Embryonic facial prominence (tissue), 1 donor: ENCODE measurements around the gene VPS37C.

ENCODE experiments used
- DNase-seq: peaks from one replicate; pipeline ENCODE4 v3.0.0-alpha.2; 2016; ENCODE audit errors: extremely low spot score

Gene VPS37C

DNA sequence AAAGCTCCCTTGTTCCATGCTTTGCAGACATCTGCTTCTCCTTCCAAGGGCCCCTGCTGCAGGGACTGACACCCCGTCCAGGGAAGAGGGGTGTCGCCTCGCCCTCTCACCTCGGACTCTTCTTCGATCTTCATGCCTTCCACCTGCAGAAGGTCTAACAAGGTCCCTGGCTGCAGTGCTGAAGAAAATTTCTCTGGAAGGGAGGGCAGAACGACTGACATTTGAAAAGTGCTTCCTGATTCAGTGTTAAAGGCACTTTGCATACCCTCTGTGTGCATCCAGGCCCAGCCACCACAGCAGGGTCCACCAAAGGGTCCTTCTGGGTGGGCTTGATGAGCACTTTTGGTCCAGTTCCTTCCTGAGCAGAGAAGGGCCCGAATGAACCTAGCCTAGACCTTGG lies 28.1 kb downstream of the VPS37C start:
- DNase-seq: no peak

DNA sequence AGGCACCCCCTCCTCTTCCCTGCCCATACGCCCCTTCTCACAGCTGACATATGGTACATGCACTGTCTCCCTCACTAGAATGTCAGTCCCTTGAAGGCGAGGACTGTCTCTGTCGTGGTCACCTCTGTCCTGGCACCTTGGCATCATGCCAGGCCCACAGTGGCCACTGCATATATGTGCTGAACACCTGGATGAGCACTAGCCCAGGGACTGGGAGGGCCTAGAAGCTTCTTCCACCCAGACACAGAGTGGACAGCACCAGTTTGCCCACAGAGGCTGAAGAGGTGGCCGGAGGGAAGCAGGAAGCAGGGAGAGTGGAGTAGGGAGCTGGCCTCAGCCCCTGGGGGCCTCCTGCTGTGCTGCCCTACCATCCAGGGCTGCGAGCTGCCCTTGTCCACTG lies 28.6 kb downstream of the VPS37C start:
- DNase-seq: no peak

- DNase-seq: no peak
These were observed 29.1 kb downstream of the VPS37C start for GRCh38 chr11:61131998-61132555.

DNA sequence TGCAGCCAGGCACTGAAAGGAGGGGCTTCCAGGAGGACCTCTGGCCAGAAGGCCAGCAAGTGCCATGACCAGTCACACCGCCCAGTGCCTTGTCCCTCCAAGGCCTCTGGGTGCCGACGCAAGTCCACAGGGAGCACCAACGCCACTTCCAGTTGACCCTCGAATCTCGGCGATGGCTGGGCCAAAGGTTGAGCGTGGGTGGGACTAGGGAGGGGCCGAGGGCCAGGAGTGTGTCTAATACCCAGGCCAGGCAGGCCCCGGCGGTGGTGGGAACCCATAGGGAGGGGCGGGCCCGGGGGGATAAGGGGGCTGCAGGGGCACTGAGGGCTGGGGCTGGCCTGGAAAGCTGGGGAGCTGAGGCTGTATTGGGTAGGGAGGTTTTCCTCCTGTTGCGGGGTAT lies 29.6 kb downstream of the VPS37C start:
- no peak for DNase-seq

GRCh38 chr11:61131186-61131585 lies 30.0 kb downstream of the VPS37C start:
- no peak for DNase-seq

DNA sequence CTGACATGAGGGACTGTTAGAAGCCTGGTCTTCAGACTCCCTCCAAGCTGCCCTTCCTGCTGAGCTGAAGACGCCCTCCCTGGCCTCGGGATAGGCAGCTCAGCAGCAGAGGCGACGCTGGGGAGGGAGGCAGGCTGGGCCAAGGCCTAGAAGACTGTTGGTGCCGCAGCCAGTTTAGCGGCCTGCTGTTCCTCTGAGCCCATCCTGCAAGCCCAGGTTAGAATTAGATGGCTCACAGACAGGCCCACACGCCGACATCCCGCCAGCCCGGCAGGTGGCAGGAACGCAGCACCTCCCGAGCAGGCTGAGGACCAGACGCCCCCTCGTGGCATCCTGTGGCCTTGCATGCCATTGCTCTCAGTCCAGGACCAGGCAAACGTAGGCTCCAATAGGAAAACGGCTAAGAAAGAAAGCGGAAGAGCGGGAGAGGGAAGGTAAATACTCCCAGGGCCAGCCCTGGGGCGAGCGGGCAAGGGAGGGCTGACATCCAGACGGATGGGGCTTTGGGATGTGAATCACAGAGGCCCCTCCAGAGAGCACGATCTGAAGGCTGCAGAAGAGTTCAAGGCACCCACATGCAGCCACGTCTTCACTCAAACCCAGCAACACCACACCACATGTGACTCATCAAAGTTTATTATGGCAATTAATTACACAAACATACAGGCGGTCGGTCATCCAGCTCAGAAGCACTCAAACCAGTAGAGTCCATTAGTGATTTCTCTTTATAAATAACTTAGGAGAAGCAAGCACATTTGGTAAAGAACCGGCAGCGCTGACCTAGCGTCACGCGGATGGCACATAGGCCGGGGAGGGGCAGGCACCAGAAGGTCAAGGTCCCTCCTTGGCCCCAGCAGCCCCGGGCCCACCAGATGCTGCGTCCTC lies 31.3 kb downstream of the VPS37C start:
- peak; percentile 58 for DNase-seq

DNA sequence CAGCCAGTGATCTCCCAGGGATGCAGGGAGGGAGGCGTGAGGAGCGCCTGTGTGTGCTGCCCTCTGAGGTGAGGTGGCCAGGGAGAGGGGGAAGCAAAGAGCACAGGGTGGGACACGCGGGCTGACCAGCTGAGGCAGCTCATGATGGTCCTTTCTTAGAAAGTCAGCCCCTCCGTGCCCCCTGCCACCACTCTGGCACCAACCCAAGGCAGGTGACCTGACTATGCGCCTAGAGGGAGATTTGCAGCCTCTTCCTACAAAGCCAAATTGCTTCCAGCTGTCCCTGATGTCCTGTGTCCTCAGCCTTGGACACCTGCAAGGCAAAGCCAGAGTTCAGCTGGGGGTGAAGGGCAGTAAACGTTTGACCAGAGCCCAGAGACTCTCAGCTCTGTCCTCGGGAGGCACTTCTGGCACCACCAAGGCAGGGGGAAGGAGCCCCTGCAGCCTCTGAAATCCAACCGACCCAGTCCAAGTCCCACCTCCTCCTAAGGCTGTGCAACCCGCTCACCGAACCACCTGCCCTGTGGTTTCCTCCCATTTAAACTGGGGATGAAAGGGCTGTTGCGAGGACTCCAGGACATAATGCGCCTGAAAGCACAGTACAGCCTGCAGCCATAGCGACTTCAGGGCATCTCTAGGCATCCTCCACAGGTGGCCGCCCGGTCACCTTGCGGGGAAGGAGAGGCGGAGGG lies 32.1 kb downstream of the VPS37C start:
- DNase-seq: no peak

DNA sequence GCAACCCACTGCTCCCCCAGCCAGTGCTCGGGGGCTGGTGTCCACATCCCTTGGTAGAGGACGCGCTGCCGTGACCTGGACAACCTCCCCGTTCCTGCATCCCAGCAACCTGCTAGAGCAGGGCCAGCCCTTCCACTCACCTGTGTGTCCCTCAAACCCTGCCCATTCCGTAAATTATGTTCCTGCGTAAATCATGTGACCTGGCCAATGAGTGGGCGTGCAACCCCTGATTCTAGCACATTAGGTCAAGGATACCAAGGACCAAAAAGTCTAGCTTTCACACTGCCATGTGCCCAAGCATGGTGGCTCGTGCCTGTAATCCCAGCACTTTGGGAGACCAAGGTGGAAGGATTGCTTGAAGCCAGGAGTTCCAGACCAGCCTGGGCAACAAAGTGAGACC lies 33.2 kb downstream of the VPS37C start:
- no peak for DNase-seq

DNA sequence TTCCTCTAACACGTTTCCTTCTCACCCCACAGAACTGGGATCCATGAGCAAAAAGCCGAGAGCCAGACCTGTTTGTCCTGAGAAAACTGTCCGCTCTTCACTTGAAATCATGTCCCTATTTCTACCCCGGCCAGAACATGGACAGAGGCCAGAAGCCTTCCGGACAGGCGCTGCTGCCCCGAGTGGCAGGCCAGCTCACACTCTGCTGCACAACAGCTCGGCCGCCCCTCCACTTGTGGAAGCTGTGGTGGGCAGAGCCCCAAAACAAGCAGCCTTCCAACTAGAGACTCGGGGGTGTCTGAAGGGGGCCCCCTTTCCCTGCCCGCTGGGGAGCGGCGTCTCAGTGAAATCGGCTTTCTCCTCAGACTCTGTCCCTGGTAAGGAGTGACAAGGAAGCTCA lies 35.0 kb downstream of the VPS37C start:
- no peak for DNase-seq

DNA sequence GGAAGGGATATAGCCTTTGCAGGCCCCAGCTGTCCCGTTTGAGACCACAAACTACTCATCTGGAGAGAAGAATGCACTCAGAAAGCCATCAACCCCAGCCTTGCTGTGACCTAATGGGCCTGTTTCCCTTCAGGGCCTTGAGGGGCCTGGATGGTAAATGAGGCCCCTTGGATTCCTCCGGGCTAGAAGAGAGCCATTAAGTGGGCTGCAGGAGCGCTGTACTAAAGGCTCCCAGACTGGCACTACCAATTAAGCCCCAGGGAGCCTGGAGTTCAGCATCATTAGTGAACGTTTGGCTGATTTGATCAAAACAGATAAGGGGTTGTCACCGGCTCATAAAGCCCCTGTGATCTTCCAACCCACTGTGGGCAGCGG lies 35.9 kb downstream of the VPS37C start:
- no peak for DNase-seq

GRCh38 chr11:61124574-61125309 lies 36.5 kb downstream of the VPS37C start:
- no peak for DNase-seq

DNA sequence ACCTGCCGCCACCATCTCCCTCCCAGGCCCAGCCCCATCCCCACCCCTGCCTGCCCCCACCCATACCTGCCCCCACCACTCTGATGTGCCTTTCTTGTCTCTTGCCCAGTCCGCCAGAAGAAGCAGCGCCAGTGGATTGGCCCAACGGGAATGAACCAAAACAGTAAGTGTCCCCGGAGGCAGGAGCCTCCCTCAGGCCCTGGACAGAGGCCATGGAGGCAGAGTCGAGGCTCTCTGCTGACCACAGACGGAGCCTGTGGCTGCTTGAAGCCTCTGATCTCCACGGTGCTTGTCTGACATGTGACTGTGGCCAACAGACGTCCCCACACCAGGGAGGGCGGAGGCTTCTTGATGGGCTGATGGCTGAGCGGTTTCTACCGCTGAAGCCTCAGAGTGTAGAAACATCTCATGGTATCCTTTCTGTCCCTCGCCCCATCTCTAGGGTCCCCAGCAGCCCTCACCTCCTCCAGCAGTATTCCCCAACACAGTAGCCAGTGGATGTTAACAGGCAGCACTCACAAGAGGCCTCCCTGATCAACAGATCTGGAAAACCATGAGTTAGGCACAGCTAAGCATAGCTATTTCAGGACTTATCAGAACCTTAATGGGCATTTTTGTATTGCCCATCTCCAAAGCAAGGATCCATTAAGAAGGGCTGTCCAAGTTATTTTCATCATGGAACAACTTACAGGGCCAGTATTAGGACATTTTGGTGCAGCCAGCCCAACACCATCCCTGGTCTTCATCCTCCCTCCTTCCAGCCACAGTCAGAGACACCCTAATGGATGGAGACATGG lies 37.3 kb downstream of the VPS37C start:
- DNase-seq: no peak

DNA sequence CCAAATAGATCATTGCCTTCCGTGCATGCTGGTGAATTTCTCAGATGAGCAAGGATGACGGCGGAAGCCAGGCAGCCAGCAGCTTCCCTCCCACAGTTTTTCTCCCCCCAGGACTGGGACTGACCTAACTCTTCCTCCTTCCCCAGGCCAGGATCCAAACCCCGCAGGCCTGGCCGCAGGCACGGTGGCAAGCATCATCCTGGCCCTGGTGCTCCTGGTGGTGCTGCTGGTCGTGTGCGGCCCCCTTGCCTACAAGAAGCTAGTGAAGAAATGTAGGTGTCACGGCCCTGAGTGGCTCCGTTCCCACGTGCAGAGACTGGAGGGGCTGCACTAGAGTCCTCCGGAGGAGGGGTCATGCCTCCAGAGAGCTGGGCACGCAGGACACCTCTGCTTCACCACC lies 38.5 kb downstream of the VPS37C start:
- no peak for DNase-seq

- no peak for DNase-seq
These were observed 39.3 kb downstream of the VPS37C start for GRCh38 chr11:61121917-61122316.

DNA sequence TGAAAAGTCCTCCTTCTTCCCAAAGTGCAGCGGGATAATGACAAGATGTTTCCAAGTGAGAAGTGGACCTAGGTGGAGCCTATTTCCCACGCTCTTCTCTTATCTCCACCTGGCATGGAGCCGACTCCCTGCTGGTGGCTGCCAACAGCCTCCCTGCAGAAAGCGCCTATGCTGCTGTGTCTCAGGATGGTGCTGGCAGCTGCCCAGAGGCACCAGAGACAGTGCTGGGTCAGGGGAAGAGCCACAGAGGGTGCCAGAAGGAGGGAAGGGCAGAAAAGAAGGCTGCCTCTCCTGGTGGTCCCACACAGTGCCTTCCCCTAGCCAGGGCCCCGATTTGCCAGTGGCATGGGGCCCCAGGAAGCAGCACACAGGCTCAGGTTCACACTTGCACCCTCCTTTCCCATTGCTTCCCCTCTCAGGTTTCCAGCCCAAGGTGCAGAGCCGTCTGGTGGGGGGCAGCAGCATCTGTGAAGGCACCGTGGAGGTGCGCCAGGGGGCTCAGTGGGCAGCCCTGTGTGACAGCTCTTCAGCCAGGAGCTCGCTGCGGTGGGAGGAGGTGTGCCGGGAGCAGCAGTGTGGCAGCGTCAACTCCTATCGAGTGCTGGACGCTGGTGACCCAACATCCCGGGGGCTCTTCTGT lies 39.9 kb downstream of the VPS37C start:
- DNase-seq: no peak

DNA sequence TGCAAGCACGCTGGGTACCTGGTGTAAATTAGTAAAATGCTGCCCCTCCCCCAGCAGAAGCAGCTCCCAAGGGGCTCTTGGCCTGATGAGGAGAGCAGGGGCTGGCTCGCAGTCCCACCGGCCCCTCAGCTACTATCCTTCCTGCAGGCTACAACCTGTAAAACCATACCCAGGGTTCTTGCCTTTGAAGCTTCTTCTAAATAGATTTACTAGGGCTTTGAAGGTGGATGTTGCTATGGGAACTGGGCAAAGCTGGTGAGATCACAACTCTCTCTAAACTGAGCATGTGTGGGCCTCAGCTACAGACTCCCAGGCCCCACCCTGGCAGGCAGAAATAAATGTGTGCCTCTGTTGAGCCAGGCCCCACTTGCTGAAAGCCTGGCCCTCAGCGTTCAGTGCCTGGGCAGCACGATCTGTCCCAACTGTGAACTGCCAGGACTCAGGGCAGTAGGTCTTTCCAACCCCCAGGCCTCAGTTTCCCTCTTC lies 40.5 kb downstream of the VPS37C start:
- DNase-seq: peak; percentile 25

- DNase-seq: no peak
These were observed 41.0 kb downstream of the VPS37C start for GRCh38 chr11:61120099-61120705.

DNA sequence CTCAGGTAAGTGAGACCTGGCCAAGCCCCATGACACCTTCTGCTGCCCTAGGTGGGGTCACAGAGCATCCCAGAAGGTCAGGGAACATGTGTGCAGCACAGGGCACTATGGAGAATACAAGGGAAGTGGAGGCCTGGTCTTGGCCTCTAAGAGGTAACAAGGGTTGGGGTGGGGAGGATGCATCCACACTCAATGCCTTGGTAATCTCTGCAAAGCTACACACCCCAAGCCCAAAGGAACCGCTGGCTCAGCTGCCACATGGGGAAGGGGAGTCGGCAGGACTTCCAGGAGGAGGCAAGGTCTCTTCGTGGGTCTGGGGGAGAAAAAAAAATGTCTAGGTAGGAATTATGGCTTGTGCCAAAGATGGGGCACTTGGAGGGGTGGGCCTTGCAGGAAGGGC lies 41.7 kb downstream of the VPS37C start:
- DNase-seq: no peak

GRCh38 chr11:61119055-61119454 lies 42.2 kb downstream of the VPS37C start:
- DNase-seq: no peak

GRCh38 chr11:61118406-61118805 lies 42.8 kb downstream of the VPS37C start:
- no peak for DNase-seq
